CD4-positive, alpha-beta T cell treated with Interleukin-17A for 4 hours (primary cell): ENCODE data around the gene MYF6.
"Not testable (repeated sequence)": the region's sequence is repeated elsewhere in the genome, so short reads cannot be mapped to it uniquely, and the experiment has no call there.

Experiments used
- DNase-seq: peaks from one replicate; pipeline ENCODE4 v3.0.0-alpha.2; 2020; ENCODE audit warnings: mixed read lengths

The MYF6 gene

DNA sequence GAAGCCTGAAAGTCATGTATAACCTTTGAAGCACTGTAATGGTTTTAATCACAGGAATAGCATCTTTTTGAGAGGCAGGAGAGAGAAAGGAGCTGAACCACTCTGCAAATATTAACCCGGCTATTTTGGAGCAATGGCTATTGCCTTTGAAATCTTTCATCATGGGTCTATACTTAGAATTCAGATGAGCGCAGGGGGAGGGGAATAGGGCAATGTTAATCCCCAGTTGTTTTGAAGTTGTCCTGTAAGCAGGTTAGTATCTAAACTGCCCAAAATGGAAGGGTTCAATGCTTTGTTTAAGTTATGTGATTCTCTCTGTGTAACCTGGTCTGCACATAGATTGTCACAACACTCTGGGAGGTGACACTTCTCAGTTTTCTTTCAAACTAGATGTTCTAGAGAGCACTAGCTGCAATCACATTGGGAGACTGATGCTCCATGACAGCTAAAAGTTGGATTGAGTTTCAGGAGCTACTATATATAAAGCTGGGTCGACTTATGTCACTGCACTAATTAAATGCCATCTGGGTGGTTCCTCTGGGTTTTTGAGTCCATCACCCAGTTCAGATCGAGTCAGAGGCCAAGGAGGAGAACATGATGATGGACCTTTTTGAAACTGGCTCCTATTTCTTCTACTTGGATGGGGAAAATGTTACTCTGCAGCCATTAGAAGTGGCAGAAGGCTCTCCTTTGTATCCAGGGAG, at the start of gene MYF6:
MYF6 (plus strand) TSS at position 509 of the 704 bp plus-strand sequence; CDS start at position 595, 86 bp downstream.
- DNase-seq = no peak

GRCh38 chr12:80659512-80660063, 47.8 kb upstream of the MYF6 start:
- DNase-seq = no peak

- DNase-seq = no peak
Observed at GRCh38 chr12:80662586-80662985, 44.8 kb upstream of the MYF6 start.

- no peak for DNase-seq
Observed at GRCh38 chr12:80670214-80670613, 37.2 kb upstream of the MYF6 start.

GRCh38 chr12:80676042-80676636, 31.3 kb upstream of the MYF6 start:
- not testable (repeated sequence) for DNase-seq

DNA sequence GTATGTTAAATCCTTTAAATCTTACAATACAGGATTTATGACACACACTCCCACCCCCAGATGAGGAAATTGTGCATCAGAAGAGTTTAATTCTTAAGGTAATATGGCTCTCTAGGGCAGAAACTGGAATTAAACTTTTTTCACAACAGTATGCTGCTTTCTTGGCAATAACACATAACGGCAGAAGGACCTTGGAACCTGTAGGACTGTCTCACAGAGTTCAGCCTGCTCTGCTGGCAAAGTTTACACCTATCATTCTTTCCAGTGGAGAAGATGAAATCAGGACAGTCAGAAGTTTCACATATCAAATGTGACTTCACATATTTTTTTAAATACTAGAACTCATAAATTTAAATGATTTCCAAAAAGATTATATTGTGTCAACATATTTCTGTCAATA, 30.6 kb upstream of the MYF6 start:
- DNase-seq = no peak

GRCh38 chr12:80677994-80678393, 29.4 kb upstream of the MYF6 start:
- no peak for DNase-seq

- DNase-seq = no peak
Observed at GRCh38 chr12:80679346-80680131, 27.9 kb upstream of the MYF6 start.

DNA sequence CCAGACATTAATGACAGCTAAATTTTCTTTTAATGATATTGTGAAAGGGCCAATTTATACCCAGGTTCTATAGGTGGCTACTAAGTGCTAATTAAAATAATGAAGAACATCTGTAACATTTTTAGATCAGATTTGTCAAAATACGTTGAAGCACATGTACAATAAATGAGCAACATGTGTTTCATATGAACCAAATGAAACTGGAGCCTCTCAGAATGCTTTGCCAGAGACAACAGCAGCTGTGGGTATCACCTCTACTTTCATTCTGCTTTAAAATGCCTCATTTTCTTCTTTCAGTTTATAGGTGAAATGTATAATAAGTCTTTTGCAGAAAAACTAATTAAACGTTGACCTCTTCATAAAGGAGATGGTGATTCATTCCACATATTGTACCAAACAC, 26.1 kb upstream of the MYF6 start:
- no peak for DNase-seq

GRCh38 chr12:80681786-80682185, 25.6 kb upstream of the MYF6 start:
- no peak for DNase-seq

DNA sequence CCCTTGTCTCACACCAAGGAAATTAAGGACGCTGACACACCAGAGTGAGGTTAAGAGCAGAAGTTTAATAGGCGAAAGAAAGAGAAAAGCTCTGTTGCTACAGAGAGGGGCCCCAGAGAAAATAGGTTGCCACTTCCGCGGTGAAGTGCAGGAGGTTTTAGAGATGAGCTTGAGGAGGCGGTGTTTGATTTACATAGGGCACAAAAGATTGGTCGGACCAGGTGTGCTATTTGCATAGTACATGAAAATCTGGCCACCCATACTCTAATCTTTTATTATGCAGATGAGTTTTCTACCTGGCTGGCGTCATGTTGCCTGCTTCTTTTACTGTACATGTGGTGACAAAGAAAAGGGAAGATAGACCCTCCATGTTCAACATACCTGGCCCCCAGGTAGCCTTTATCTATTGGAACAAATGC, 23.3 kb upstream of the MYF6 start:
- no peak for DNase-seq

DNA sequence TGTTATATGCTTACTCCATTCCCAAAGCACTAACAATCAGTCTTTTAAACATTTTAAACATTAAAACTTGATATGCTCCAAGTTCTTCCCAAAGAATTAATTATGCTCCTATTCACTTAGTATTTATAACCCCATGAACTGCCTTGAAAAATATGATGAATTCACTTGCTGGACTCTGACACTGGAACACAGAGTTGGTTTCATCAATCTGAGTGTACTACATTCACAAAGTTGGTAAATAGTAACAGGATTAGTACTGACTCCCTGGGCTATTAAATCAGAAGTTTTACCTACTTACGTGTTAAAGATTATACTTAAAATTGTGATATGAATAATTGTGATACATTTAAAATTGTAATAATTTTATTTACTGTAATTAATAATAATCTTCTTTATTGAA, 17.3 kb upstream of the MYF6 start:
- no peak for DNase-seq

DNA sequence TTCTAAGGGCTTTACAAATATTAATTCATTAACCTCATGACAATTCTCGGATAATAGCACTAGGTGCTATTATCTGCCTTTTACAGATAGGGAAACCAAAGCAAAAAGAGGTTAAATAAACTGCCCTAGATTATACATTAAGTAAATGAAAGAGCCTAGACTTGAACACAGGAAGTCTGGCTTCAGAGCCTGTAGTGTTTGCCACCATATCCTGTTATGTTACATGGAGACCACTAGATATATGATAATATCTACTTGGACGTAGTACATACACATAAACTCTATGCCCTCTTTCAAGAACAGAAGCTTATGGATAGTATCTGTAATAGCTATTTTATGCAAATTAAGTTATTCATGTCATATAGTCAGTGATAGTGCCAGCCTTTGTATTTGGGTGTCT, 16.9 kb upstream of the MYF6 start:
- DNase-seq = no peak

DNA sequence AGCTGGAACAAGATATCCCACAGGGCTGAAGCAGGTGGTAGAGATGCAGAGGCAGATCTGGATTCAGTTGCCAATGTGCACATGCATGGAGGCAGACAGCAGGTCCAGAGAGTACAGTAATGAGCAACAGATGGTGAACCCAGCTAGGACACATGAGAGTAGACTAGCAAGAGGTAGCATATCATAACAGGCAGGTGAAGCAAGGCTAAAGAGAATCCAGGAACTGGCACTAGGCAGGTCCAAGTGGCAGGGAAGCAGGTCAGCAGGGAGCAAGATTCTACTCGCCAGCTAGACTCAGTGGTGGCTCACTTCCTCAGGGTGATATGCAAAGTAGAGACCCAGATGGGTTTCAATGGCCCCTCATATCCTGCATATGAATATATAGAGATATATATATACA, 15.3 kb upstream of the MYF6 start:
- no peak for DNase-seq

GRCh38 chr12:80697270-80697887, 10.1 kb upstream of the MYF6 start:
- DNase-seq = no peak

- DNase-seq = no peak
Observed at GRCh38 chr12:80698256-80698655, 9.2 kb upstream of the MYF6 start.

GRCh38 chr12:80698847-80699542, 8.4 kb upstream of the MYF6 start:
- DNase-seq = no peak

DNA sequence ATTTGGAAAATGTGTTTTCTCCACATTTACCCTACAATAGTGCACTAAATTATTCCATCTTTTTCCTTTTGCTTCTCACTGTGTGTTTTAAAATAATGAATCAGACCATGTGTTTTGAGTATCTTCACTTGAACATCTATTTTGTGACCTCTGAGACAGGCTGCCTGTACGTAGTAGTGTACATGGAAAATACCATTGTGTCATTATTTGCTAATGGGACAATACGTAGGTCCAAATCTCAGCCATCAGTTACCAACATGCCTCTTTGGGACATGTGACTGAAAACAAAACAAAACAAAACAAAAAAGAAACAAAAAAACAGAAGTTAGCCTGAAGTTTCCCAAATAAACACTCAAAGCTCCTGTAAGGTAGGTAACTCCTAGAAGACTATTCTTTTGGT, 7.1 kb upstream of the MYF6 start:
- DNase-seq = no peak

GRCh38 chr12:80701388-80701787, 6.0 kb upstream of the MYF6 start:
- no peak for DNase-seq

DNA sequence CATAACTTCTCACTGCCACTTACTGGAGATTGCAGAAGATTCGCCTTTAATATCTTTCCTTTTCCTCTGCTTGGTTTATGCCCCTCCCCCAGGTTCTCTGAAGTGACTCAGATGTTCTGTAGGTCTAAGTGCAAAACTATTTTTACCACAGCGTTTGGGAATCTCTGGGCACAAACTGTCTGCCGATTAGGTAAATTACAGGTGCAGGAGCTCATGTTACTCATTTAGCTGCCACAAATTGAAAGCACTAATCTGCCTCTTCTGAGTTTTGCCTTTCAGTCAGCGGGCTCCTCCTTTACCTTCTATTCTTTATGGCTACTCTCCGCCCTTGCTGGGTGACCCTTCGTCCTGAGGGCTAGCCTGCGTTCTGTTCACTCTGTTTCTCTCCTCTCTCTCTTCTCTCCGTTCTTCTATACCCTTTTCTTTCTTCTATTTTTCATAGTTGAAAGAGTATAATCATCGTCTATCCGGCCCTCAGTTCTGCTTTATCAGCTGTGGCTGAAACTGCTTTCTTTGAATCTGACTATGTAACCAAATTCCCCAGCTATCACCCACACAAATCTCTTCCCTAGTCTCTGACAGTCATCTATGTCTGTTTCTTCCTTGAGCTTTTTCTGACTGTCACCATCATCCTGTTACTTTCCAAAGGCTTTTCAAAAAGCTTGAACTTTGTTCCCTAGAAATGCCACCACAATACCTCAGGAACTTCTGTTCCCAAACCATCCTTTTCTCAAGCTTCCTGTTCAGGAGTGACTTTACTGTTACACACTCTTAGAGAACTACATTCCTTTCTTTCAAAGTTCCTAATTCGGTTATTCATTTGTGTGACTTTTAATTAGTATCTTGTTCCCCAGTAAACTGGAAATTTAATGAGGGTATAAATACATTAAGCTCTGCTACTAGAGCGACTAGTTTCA, 4.3 kb upstream of the MYF6 start:
- no peak for DNase-seq

DNA sequence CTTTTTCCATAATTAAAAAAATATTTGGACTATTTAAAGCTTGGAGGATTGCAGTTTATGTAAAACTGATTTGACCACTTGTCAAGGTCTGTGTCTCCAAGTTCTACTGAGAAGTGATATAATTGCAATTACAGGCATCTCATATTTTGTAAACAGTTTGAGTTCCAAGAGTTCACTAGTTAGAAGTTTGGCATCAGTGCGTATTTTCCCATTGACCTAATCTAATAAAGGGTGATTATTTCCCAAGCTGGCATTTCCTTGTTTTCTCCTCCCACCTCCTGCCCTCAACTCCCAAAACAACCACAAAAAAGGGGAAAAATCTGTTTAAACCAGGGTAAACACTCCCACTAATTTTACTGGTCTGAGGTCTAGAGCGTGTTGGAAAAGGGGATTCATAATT, 3.0 kb upstream of the MYF6 start:
- no peak for DNase-seq
